ENCODE measurements around the gene FHL1.

FHL1 gene

GRCh38 chrX:136190038-136190713, 42.8 kb downstream of the FHL1 start:
- no peak for DNase-seq

GRCh38 chrX:136191171-136191570, 43.8 kb downstream of the FHL1 start:
- no peak for DNase-seq

- DNase-seq: no peak
These were observed 44.8 kb downstream of the FHL1 start for GRCh38 chrX:136192135-136192534.

GRCh38 chrX:136192839-136193414, 45.6 kb downstream of the FHL1 start:
- no peak for DNase-seq

GRCh38 chrX:136193771-136194170, 46.4 kb downstream of the FHL1 start:
- no peak for DNase-seq

- no peak for DNase-seq
These were observed 47.2 kb downstream of the FHL1 start for GRCh38 chrX:136194536-136194935.

- DNase-seq: no peak
These were observed 47.9 kb downstream of the FHL1 start for GRCh38 chrX:136195247-136195646.

- DNase-seq: no peak
These were observed 49.4 kb downstream of the FHL1 start for GRCh38 chrX:136196691-136197155.

- DNase-seq: no peak
These were observed 50.7 kb downstream of the FHL1 start for GRCh38 chrX:136198010-136198409.

- no peak for DNase-seq
These were observed 51.4 kb downstream of the FHL1 start for GRCh38 chrX:136198678-136199243.

- no peak for DNase-seq
These were observed 52.0 kb downstream of the FHL1 start for GRCh38 chrX:136199365-136199764.

GRCh38 chrX:136200466-136200865, 53.1 kb downstream of the FHL1 start:
- no peak for DNase-seq

- no peak for DNase-seq
These were observed 54.3 kb downstream of the FHL1 start for GRCh38 chrX:136201601-136202000.

- no peak for DNase-seq
These were observed 55.6 kb downstream of the FHL1 start for GRCh38 chrX:136202889-136203288.

- DNase-seq: no peak
These were observed 56.1 kb downstream of the FHL1 start for GRCh38 chrX:136203438-136203837.

GRCh38 chrX:136203951-136204350, 56.6 kb downstream of the FHL1 start:
- DNase-seq: no peak

- peak in 1 of 2 donors; percentile 3 for DNase-seq
These were observed 57.2 kb downstream of the FHL1 start for GRCh38 chrX:136204571-136204970.

GRCh38 chrX:136205882-136206380, 58.6 kb downstream of the FHL1 start:
- no peak for DNase-seq

- DNase-seq: no peak
These were observed 59.6 kb downstream of the FHL1 start for GRCh38 chrX:136206916-136207315.

GRCh38 chrX:136207546-136207945, 60.2 kb downstream of the FHL1 start:
- no peak for DNase-seq

- DNase-seq: peak; percentile 24 to 30
These were observed 61.8 kb downstream of the FHL1 start for GRCh38 chrX:136209016-136209738.

- no peak for DNase-seq
These were observed 62.4 kb downstream of the FHL1 start for GRCh38 chrX:136209751-136210150.

- no peak for DNase-seq
These were observed 62.9 kb downstream of the FHL1 start for GRCh38 chrX:136210243-136210642.

- DNase-seq: no peak
These were observed 63.5 kb downstream of the FHL1 start for GRCh38 chrX:136210806-136211205.

Data from activated CD4-positive, alpha-beta T cell treated with anti-CD3 and anti-CD28 coated beads for 4 hours (primary cell).